ENCODE measurements around the gene CYP2C8.

GRCh38 chr10:95116869-95117269, 47.6 kb upstream of the CYP2C8 start:
- no peak for TF ChIP-seq ZNF70 (CRISPR knock-in tag; IDR thresholded peaks at IDR 0.05)
- TF ChIP-seq ZNF565 (CRISPR knock-in tag; conservative IDR thresholded peaks at IDR 0.05; ENCODE audit: low read depth) = no peak
- no peak for TF ChIP-seq PATZ1 (CRISPR knock-in tag; IDR thresholded peaks at IDR 0.05; ENCODE audit: borderline replicate concordance)

Data from SK-N-SH treated with all-trans-retinoic acid at 6 μM for 48 hours (cell line).